GM12892 (cell line): Measurements from ENCODE around the gene VPS8.
A peak's percentile ranks its signal among the peaks of the same experiment; 100 is the strongest.

ENCODE experiments used
- DNase-seq: peaks from one replicate; pipeline ENCODE4 v3.0.0; 2011; ENCODE audit not compliant: insufficient read length
- FAIRE-seq: peaks from 2 replicates; lab custom pipeline; 2011; peaks lifted over from hg19 to GRCh38; lab: Jason Lieb, UNC
- POLR2A ChIP-seq: IDR thresholded peaks from 2 replicates; pipeline ENCODE4 v1.6.1; 2011; ENCODE audit warnings: low read depth, low read length, control low read depth
- POLR2AphosphoS5 ChIP-seq: IDR thresholded peaks from 2 replicates; pipeline ENCODE4 v1.6.1; 2011; ENCODE audit warnings: low read depth, low read length, control low read depth
- TAF1 ChIP-seq: IDR thresholded peaks from 2 replicates; pipeline ENCODE4 v1.6.1; 2011; ENCODE audit warnings: low read depth, mild to moderate bottlenecking, control low read depth, low read length, borderline replicate concordance

Gene VPS8

DNA sequence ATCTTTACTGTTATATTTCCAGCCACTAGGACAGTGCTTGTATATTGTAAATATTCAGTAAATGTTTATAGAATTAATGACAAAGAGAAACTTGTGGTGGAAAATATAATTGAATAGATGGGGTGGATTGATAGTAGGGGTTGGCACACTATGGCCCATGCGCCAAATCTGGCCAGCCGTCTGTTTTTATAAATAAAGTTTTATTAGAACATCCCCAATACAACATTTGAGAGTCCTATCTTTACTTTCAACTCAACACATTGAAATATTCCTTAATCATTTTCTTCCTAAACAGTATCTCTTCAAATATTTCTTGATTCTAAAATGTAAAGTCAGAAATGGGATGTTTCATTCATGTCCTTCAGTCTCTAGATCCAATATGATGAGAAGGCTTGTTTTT lies 45.1 kb downstream of the VPS8 start:
- DNase-seq: no peak
- no peak for TF ChIP-seq POLR2AphosphoS5
- no peak for TF ChIP-seq POLR2A
- TF ChIP-seq TAF1: no peak
- no peak for FAIRE-seq

DNA sequence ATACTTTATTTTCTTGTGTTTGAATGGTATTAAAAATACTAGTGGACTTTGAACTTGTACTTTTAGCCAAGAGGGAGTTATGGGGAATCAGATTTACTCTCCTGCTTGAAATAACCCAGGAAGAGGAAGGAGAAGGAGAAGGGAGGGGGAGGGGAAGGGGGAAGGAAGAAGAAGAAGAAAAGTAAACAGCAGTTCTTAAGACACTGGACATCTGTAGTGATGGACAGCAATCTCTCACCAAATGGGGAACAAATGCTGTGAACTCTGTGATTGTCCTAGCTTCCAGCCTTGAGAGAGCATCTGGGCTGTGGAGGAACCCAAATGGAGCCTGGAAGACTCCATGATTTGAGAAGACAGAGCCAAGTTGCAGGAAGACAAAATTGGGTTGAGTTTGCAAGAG lies 52.0 kb downstream of the VPS8 start:
- DNase-seq: no peak
- FAIRE-seq: no peak
- no peak for TF ChIP-seq POLR2A
- TF ChIP-seq TAF1: no peak
- no peak for TF ChIP-seq POLR2AphosphoS5

DNA sequence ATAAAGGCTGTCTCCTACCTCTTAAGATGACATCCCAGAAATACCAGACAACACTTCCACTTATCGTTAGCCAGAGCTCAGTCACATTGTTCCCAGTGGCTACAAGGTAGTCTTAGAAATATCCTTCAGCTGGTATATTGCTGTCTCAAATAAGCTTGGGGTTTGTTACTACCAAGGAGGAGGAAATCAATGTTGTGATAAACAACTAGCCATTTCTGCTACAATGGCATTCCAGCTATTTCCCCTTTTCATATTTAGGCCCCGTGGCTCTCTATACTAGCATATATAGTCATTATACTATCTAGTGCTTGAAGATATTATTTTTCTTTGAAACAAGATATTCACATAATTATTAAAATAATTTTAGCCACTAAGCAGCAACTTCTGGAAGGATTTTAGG lies 56.5 kb downstream of the VPS8 start:
- FAIRE-seq: no peak
- no peak for DNase-seq
- TF ChIP-seq POLR2AphosphoS5: no peak
- TF ChIP-seq TAF1: no peak
- TF ChIP-seq POLR2A: no peak

DNA sequence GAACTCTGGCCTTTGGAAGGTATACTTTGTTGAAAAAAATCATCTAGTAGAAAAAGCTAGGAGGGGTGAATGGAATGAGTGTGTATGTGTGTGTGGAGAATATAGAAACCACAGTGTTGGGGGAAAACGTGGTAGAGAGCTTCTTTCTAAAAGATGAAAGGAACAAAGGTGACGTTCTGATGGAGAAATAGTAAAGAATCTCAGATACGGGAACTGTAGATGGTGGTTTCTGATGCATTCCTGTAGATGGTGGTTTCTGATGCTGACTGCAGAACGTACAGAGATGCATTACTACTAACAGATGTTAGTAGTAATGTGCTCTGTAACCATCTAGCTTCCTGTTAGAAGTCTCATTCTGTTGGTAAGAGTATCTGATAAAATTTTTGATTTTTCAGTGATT lies 60.2 kb downstream of the VPS8 start:
- TF ChIP-seq TAF1: no peak
- TF ChIP-seq POLR2A: no peak
- no peak for TF ChIP-seq POLR2AphosphoS5
- no peak for FAIRE-seq

DNA sequence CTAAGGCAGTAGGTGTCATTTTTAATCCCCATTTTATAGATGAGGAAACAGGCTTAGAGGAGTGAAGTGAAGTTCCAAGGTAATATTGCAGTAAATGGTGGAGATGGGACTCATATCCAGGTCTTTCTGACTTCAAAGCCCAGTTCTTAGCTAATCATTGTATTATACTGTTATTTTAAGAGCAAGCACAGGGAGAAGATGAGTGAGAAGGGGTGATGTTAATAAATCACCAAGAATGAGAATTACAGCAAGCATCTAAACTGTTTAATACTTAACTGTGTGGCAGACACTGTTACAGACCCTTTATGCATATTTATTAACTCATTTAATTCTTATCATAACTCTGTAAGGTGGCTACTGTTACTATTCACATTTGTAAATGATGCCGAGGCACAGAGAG lies 61.2 kb downstream of the VPS8 start:
- no peak for DNase-seq
- TF ChIP-seq POLR2A (no peak), TAF1 (no peak), POLR2AphosphoS5 (no peak)
- no peak for FAIRE-seq

More for the DNA sequence above, 60.2 kb downstream of the VPS8 start:
- no peak for DNase-seq

DNA sequence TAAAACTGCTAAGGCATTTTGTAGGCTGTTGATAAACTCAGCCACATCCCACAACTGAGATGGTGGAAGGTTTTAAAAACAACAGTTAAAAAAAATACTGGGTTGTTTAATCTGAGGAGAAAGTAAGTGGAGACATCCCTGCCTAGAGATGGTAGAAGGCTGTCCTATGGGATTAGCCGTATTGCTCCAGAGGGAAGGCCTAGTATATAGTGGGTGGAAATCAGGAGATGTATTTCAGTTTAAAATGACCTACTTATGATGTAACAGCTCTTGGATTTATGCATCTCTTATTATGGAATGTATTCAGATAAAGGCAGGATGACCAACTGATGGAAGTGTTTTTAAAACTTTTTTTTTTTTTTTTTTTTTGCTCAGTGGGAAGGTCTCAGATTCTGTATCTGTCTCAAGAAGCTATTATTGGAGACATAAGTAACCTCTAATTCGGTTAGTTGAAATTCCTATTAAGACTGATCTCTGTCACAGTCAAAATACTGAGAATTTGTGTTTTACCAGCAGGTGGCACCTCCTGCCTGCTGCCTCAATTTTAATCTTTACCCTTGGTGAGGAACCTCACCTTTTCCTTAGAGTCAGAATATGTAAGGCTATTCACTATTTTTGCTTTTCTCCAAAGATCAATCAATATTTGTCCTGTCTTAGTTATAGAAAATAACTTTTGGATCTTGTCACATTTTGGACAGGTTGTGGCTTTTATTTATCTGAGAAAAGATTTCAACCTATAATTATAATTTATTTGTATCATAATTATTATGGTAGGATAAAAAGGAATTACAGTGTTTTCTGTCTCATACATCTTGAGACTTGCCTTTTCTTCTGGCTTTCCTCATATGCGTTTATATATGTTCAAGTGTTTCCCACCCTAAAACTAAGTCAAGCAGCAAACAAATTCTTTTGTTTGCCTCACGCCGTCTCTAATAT lies 63.0 kb downstream of the VPS8 start:
- TF ChIP-seq TAF1 (no peak), POLR2A (no peak), POLR2AphosphoS5 (no peak)
- FAIRE-seq (peak; percentile 81), DNase-seq (no peak)

DNA sequence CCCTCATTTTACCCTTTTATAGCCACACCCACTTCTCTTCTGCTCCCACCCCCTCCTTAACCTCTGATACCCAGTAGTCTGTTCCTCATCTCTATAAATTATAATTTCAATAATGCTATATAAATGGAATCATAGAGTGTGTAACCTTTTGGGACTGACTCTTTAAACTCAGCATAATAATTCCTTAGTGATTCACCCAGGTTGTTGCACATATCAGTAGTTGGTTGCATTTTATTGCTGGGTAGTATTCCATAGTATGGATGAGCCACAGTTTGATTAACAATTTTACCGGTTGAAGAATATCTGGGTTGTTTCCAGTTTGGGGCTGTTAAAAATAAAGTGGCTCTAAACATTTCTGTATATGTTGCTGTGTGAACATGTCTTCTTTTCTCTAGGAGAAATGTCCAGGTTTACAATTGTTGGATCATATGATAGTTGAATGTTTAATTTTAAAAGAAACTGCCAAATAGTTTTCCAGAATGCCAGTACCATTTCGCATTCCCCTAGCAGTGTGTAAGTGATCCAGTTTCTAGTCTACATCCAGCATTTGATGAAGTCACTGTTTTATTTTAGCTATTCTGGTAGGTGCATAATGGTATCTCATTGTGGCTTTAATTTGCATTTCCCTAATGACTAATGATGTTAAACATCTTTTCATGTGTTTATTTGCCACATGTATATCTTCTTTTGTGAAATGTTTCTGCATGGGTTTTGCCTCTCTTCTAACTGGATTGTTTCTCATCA lies 68.5 kb downstream of the VPS8 start:
- FAIRE-seq (no peak), DNase-seq (no peak)

DNA sequence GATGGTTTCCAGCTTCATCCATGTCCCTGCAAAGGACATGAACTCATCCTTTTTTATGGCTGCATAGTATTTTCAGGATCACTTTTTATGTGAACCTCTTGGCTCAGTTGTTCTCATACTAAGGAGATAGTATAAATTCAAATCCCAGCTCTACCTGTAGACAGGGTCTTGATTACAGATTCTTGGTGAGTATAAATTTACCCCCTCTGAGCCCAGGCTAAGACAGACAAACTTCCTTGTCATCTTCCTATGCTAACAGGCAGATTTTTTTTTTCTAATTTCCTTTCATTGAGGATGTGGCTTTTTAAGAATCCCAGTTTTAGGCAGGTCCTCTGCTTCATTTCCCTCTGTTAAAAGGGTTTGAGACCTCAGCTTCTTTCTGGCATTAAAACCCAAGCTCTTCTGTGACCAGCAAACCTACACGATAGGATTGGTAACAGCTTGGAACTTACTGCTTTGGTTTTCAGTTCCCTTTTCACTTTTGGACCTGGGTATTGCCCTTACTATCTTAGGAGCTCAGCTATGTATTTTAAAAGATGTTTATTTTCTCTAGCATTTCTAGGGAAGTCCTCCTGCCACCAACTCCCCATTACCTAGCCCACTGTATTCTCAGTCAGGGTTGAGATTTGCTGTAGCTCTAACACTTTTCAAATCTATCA lies 72.5 kb downstream of the VPS8 start:
- DNase-seq (peak; percentile 8), FAIRE-seq (peak; percentile 93)
- TF ChIP-seq TAF1 (no peak), POLR2AphosphoS5 (no peak), POLR2A (no peak)

More for the DNA sequence above, 68.5 kb downstream of the VPS8 start:
- TF ChIP-seq POLR2A: no peak
- TF ChIP-seq POLR2AphosphoS5: no peak
- TF ChIP-seq TAF1: no peak

DNA sequence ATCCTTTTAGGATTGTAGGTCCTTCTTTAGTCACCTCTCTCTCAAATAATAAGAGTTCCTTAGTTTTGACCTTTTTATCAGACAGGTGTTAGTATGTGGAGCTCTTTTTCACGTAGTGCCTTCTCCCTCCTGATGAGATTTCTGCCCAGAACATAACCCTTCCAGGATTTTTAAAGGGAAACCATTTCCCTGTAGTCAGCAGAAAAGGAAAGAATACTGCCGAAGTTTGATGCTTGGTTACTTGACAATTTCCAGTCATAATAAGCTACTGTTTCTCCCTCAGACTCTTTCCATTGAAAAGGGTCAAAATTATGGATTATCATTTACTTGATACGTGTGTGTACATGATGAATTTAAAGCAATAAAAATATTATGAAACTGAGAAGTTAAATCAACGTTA lies 73.1 kb downstream of the VPS8 start:
- DNase-seq (no peak), FAIRE-seq (no peak)
- TF ChIP-seq TAF1 (no peak), POLR2A (no peak), POLR2AphosphoS5 (no peak)

DNA sequence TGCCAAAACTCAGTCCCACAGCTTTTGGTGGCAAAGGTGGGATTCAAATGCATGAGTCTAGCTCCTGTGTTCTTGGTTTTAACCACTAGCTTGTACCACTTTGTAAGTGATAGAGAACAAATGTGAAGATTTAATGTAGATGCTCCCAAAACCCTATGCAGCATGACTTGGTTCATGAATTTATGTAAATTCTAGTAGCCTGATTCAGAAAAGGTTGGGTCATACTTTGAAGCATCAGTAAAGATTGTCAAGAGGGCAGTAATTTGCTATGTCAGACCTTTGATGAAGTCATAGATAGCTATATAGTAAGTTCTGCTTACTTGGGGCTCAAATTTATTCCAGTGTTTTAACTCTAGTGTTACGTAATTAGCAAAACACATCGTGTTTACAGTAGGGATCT lies 75.6 kb downstream of the VPS8 start:
- DNase-seq (no peak), FAIRE-seq (no peak)

DNA sequence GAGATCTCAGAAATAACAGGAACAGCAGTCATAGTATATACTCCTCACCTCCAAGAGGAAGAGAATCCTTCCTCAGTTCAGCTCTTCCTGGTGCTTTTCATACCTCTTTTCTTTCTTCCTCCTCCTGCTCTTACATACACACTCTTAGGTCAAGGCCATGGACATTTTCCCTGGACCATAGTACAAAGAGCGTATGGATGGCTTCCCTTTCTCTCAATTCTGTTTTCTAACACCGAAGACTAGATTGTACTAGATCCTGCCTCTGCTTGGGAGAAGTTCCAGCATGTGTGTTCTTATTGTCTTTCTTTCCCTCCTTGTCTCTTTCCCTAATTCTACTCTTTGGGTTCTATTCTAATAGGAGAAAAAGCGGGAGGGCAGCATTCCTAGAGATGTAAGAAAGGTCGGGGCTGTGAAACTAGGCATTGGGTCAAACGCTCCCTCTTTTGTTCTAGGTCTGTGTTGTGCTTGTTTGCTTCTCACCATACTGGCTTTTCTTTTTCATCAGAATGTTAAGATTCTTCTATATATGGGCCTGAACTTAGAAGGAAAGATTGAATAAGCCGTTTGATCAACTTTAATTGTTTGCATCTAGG lies 77.4 kb downstream of the VPS8 start:
- FAIRE-seq (no peak), DNase-seq (no peak)
- TF ChIP-seq POLR2A (no peak), TAF1 (no peak), POLR2AphosphoS5 (no peak)

More for the DNA sequence above, 75.6 kb downstream of the VPS8 start:
- TF ChIP-seq POLR2A: no peak
- TF ChIP-seq TAF1: no peak
- no peak for TF ChIP-seq POLR2AphosphoS5
